ENCODE results near the gene DEFB129. TPM values are rescaled to one million over a fixed set of nuclear protein-coding genes. Genes with fewer than 3 reads are reported as not detected.

The DEFB129 gene
- total and polyA plus RNA-seq, 10 of the 15 experiments (the other 5 are each of a cell fraction or from before 2014, with no cell fraction given), result not detected

DNA sequence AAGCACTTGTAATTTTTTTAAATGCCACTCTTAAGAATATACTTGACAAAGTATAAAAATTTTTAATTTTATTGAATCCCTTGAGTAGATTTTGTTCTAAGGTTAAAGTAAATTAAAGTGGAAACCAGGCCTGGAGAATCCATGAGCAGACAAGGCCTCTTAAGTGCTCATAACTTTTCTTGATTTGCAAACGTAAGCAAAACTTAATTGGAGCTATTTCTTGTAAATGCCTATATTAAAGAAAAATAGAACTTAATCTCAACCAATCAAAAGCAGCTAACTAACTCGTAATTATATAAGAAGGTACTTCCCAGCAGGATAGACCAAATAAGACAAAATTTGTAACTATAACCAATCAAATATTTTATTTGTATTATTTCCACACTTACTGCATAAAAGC, 12.7 kb upstream of the DEFB129 start:
- in situ Hi-C loops (cut with MboI), result loop anchor here (5.0 kb wide), 1 partner anchor 118 kb away; no protein-coding TSS in a partner anchor
- Histone ChIP-seq H3K4me1 (ENCODE audit: control insufficient read depth, insufficient read depth, low read length) (no peaks in the 10 kb centered on the region), H2AFZ (ENCODE audit: control insufficient read depth, low read depth, low read length) (no peak overlapping the region), H3K36me3 (ENCODE audit: control insufficient read depth in 2 of 2, insufficient read depth in 2 of 2, low read length in 1 of 2) (no peaks in the 10 kb centered on the region), H3K9ac (ENCODE audit: control insufficient read depth, insufficient read depth, low read length) (no peak overlapping the region), H3K27ac (ENCODE audit: control insufficient read depth, insufficient read depth) (no peak overlapping the region), H3K4me2 (ENCODE audit: control insufficient read depth, insufficient read depth) (no peak overlapping the region), H3K79me2 (ENCODE audit: control insufficient read depth, insufficient read depth, low read length) (no peaks in the 10 kb centered on the region), H3K9me3 (replicated peaks; ENCODE audit: control insufficient read depth, insufficient read depth, low read length) (no peaks in the 10 kb centered on the region), H4K20me1 (ENCODE audit: control insufficient read depth, insufficient read depth) (no peaks in the 10 kb centered on the region), H3K27me3 (replicated peaks in 1 of 2; ENCODE audit: control insufficient read depth in 2 of 2, insufficient read depth in 2 of 2, low read length in 1 of 2) (no peaks in the 10 kb centered on the region), H3K4me3 (no peak overlapping the region)
- ATAC-seq (no peak), DNase-seq (ENCODE audit: low read depth, low spot score) (no peak), FAIRE-seq (no peak)
- TF ChIP-seq NFYB (IDR thresholded peaks at IDR 0.05; ENCODE audit: insufficient read depth, low read depth, low read length), result no peak
- no peak for TF ChIP-seq SREBF2 (IDR thresholded peaks at IDR 0.05; ENCODE audit: low read length)
- no peak for TF ChIP-seq E4F1 (IDR thresholded peaks at IDR 0.05; ENCODE audit: borderline replicate concordance, partially characterized antibody)
- TF ChIP-seq CHD2 (IDR thresholded peaks at IDR 0.05; ENCODE audit: borderline replicate concordance, low read depth, low read length), result no peak
- TF ChIP-seq HDAC6 (IDR thresholded peaks at IDR 0.05; ENCODE audit: unreplicated experiment), result no peak
- no peak for TF ChIP-seq HDGF (IDR thresholded peaks at IDR 0.05)
- TF ChIP-seq FOS (IDR thresholded peaks at IDR 0.05; ENCODE audit: borderline replicate concordance, extremely low read depth, insufficient read length), result no peak
- TF ChIP-seq BCL11A (IDR thresholded peaks at IDR 0.05; ENCODE audit: low read depth, low read length), result no peak
- TF ChIP-seq, protein P1, sequence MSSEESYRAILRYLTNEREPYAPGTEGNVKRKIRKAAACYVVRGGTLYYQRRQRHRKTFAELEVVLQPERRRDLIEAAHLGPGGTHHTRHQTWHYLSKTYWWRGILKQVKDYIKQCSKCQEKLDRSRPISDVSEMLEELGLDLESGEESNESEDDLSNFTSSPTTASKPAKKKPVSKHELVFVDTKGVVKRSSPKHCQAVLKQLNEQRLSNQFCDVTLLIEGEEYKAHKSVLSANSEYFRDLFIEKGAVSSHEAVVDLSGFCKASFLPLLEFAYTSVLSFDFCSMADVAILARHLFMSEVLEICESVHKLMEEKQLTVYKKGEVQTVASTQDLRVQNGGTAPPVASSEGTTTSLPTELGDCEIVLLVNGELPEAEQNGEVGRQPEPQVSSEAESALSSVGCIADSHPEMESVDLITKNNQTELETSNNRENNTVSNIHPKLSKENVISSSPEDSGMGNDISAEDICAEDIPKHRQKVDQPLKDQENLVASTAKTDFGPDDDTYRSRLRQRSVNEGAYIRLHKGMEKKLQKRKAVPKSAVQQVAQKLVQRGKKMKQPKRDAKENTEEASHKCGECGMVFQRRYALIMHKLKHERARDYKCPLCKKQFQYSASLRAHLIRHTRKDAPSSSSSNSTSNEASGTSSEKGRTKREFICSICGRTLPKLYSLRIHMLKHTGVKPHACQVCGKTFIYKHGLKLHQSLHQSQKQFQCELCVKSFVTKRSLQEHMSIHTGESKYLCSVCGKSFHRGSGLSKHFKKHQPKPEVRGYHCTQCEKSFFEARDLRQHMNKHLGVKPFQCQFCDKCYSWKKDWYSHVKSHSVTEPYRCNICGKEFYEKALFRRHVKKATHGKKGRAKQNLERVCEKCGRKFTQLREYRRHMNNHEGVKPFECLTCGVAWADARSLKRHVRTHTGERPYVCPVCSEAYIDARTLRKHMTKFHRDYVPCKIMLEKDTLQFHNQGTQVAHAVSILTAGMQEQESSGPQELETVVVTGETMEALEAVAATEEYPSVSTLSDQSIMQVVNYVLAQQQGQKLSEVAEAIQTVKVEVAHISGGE (CRISPR knock-in tag; IDR thresholded peaks at IDR 0.05), result no peak
- TF ChIP-seq RFX5 (IDR thresholded peaks at IDR 0.05; ENCODE audit: low read depth, low read length), result no peak
- no peak for TF ChIP-seq ZSCAN29 (IDR thresholded peaks at IDR 0.05)
- RAD21 ChIA-PET (ENCODE audit: unreplicated experiment), result no interaction called here
- no TSS peak for BruUV-seq (replicated peaks)
- POLR2A ChIA-PET, result no interaction called here
- intact Hi-C loops (cut with micrococcal nuclease; ENCODE audit: unreplicated experiment), result no loop called here
- WGBS (ENCODE audit: insufficient coverage, insufficient replicate concordance, low lambda C conversion rate, missing lambda C conversion rate), result 12% methylated on average over 2 of the region's 2 CpGs
- SMC1A ChIA-PET (ENCODE audit: uncharacterized antibody, unreplicated experiment), result interaction anchor here (0.9 to 3.9 kb wide), 4 partner anchors 19 to 147 kb away, joined by 3 to 16 read pairs (median 6); no protein-coding TSS in a partner anchor
- CTCF ChIA-PET, result interaction anchor here (0.7 to 6.0 kb wide), 6 partner anchors 9 to 118 kb away, joined by 3 to 41 read pairs (median 8); partner anchors contain the start of gene DEFB129

All from GM12878 (cell line).